ENCODE measurements around the gene ZNF488.

DNA sequence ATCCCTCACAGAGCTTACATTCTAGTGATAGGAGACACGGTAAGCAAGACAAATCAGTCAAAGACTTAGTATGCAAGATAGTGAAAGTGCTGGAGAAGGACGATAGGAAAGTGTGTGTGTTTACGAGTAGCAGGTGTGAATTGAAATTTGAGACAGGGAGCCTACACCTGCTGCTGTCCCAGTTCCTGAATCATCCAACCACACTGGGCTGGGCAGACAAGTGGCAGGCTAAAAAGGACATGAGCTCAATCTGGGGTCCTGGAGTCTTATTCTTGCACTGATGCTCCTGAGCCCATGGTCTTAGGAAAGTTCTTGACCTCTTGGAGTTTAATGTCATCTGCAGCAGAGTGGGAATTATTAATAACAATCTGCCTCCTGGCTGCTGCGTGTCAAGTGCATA, 19.7 kb downstream of the ZNF488 start:
- no peak for TF ChIP-seq POLR2A (IDR thresholded peaks at IDR 0.05)
- TF ChIP-seq, protein P1, sequence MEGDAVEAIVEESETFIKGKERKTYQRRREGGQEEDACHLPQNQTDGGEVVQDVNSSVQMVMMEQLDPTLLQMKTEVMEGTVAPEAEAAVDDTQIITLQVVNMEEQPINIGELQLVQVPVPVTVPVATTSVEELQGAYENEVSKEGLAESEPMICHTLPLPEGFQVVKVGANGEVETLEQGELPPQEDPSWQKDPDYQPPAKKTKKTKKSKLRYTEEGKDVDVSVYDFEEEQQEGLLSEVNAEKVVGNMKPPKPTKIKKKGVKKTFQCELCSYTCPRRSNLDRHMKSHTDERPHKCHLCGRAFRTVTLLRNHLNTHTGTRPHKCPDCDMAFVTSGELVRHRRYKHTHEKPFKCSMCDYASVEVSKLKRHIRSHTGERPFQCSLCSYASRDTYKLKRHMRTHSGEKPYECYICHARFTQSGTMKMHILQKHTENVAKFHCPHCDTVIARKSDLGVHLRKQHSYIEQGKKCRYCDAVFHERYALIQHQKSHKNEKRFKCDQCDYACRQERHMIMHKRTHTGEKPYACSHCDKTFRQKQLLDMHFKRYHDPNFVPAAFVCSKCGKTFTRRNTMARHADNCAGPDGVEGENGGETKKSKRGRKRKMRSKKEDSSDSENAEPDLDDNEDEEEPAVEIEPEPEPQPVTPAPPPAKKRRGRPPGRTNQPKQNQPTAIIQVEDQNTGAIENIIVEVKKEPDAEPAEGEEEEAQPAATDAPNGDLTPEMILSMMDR (IDR thresholded peaks at IDR 0.05), result no peak
- TF ChIP-seq POLR2AphosphoS5 (IDR thresholded peaks at IDR 0.05), result no peak
